HPDE6-E6E7 (cell line): ENCODE data around the gene DAPK2.

Source experiments
- DNase-seq: peaks from one replicate; pipeline ENCODE4 v3.0.0; 2011; ENCODE audit warnings: missing footprints; ENCODE audit errors: extremely low spot score

DAPK2 gene

GRCh38 chr15:64024172-64025050, 21.9 kb downstream of the DAPK2 start:
- DNase-seq = no peak

GRCh38 chr15:64023220-64023619, 23.1 kb downstream of the DAPK2 start:
- DNase-seq = no peak

- no peak for DNase-seq
Observed at GRCh38 chr15:64022571-64022970, 23.7 kb downstream of the DAPK2 start.

GRCh38 chr15:64019764-64020163, 26.5 kb downstream of the DAPK2 start:
- DNase-seq = no peak

- no peak for DNase-seq
Observed at GRCh38 chr15:64017591-64018163, 28.6 kb downstream of the DAPK2 start.

GRCh38 chr15:64017082-64017588, 29.1 kb downstream of the DAPK2 start:
- DNase-seq = peak; percentile 78

GRCh38 chr15:64016257-64016656, 30.0 kb downstream of the DAPK2 start:
- DNase-seq = no peak

- no peak for DNase-seq
Observed at GRCh38 chr15:64014995-64015394, 31.3 kb downstream of the DAPK2 start.

- DNase-seq = peak; percentile 56
Observed at GRCh38 chr15:64013179-64014062, 32.9 kb downstream of the DAPK2 start.

GRCh38 chr15:64011736-64012135, 34.5 kb downstream of the DAPK2 start:
- no peak for DNase-seq

- peak; percentile 49 for DNase-seq
Observed at GRCh38 chr15:64010719-64011118, 35.6 kb downstream of the DAPK2 start.

- DNase-seq = peak; percentile 43
Observed at GRCh38 chr15:64009798-64010261, 36.5 kb downstream of the DAPK2 start.

- DNase-seq = no peak
Observed at GRCh38 chr15:64009241-64009640, 37.0 kb downstream of the DAPK2 start.

- no peak for DNase-seq
Observed at GRCh38 chr15:64008177-64008576, 38.1 kb downstream of the DAPK2 start.

- DNase-seq = peak; percentile 51
Observed at GRCh38 chr15:64006642-64007041, 39.6 kb downstream of the DAPK2 start.

GRCh38 chr15:64004587-64004986, 41.7 kb downstream of the DAPK2 start:
- DNase-seq = peak; percentile 88

GRCh38 chr15:64004056-64004455, 42.2 kb downstream of the DAPK2 start:
- no peak for DNase-seq

GRCh38 chr15:64003182-64003581, 43.1 kb downstream of the DAPK2 start:
- DNase-seq = no peak

- DNase-seq = no peak
Observed at GRCh38 chr15:64001148-64001547, 45.1 kb downstream of the DAPK2 start.

GRCh38 chr15:64000183-64000951, 45.9 kb downstream of the DAPK2 start:
- no peak for DNase-seq

- DNase-seq = no peak
Observed at GRCh38 chr15:63999177-63999576, 47.1 kb downstream of the DAPK2 start.
